Omental fat pad (tissue), 4 donors: ENCODE data around the gene SH2D4B. TPM values are rescaled to one million over a fixed set of nuclear protein-coding genes. Genes with fewer than 3 reads are reported as not detected.

Source experiments
- ATAC-seq: fragments of 150-250 bp; one replicate; pipeline ENCODE4 v1.9.1; 2016; ENCODE audit warnings: mild to moderate bottlenecking, moderate library complexity; ENCODE audit not compliant: low FRiP score
- DNase-seq: peaks from one replicate; pipeline ENCODE4 v3.0.0-alpha.2; 2019; ENCODE audit warnings: low spot score
- total RNA-seq, 4 donors: library from RNA; depleted of rRNA; stranded (reverse); fragments of >200 nt; gene quantifications; one replicate each; pipeline ENCODE4 v1.1.0, GENCODE V29; 2016
- TF ChIP-seq, protein P1 (sequence below), 3 donors: fragments of 450-650 bp; IDR thresholded peaks; one replicate each; pipeline ENCODE4 v1.5.1; 2016 to 2017; ENCODE audit warnings: antibody characterized with exemption in 3 of 3, mild to moderate bottlenecking in 3 of 3, moderate library complexity in 2 of 3

SH2D4B gene
- total RNA-seq, 4 donors from 2014 or later: 0.13 TPM; not detected in 3

DNA sequence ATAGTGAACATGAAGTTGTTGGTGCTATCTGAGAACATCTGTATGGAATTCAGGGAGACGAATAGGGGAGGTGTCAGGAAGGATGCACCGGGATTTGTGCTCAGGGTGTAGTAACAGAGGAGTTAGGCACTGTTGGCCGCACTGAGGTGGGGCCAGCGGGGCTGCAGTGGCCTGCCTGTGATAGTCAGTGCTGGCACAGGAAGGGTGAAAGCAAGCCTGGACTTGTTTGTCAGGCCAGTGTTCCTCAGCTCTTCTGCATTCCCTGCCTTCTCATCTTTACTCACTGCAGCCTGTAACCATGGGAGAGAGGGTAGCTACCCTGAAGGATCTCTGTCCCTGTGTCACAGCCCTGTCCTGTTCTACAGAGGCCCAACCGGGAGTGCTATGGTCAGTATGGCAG is 81.3 kb downstream of the SH2D4B start:
- TF ChIP-seq, protein P1, sequence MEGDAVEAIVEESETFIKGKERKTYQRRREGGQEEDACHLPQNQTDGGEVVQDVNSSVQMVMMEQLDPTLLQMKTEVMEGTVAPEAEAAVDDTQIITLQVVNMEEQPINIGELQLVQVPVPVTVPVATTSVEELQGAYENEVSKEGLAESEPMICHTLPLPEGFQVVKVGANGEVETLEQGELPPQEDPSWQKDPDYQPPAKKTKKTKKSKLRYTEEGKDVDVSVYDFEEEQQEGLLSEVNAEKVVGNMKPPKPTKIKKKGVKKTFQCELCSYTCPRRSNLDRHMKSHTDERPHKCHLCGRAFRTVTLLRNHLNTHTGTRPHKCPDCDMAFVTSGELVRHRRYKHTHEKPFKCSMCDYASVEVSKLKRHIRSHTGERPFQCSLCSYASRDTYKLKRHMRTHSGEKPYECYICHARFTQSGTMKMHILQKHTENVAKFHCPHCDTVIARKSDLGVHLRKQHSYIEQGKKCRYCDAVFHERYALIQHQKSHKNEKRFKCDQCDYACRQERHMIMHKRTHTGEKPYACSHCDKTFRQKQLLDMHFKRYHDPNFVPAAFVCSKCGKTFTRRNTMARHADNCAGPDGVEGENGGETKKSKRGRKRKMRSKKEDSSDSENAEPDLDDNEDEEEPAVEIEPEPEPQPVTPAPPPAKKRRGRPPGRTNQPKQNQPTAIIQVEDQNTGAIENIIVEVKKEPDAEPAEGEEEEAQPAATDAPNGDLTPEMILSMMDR (IDR thresholded peaks at IDR 0.05): no peak
- DNase-seq: no peak
- ATAC-seq: no peak

DNA sequence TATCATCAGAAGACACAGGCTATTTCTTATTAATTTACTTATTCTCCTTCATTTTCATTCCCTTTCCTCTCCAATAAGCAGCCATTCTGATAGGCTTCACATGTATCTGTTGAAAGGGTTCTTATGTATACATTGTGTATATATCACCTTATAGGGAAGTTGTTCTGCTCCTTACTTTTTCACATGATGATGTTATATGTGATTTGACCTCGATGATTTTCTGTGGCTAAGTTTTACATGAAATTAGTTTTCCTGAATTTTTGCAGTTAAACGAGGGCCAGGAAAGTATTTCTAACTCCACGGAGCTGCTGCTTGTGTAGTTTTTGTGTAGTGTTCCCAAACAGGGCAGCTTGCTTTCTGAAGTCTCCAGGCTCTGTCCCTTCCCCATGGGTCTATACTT is 84.5 kb downstream of the SH2D4B start:
- DNase-seq: no peak
- TF ChIP-seq, protein P1 (IDR thresholded peaks at IDR 0.05): no peak
- ATAC-seq: no peak

DNA sequence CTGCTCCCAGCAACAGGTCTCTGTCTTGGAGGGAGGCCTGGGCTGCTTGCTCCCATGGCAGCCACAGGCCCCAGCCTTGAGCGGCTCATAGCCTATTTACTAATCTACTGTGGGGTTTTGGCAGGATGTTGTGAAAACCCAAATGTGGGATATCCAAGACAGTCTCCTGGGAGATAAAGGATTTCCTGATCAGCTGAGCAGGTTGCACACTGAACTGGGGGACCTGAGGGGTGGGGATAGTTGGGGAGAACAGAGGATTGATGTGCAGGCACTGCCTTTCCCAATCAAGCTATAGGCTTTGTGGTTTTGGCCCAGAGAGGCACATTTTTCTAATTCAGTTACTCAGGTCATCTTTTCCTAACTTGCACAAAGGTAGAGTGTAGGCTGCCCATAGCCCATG is 92.6 kb downstream of the SH2D4B start:
- ATAC-seq: no peak
- DNase-seq: no peak
- TF ChIP-seq, protein P1 (IDR thresholded peaks at IDR 0.05): no peak

DNA sequence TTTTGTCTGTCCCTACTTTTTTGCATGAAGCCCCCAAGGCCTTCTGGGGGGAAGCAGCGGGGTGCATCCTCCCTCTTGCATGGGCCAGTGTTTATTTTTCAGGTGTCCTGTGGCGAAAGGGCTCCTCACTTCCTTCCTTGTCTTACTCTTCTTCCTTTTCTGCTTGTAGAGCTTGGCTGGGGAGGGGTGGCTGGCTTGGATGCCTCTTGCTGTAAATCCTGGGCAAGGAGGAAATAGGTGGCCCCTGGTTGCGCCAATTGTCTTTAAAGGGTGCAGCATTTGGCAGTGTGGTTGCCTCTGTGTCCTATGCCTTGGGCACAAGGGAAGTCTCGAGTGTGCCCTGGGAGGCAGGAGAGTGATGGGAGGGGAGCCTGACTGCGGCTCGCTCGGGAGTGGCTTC is 95.0 kb downstream of the SH2D4B start:
- DNase-seq: no peak
- ATAC-seq: no peak
- TF ChIP-seq, protein P1 (IDR thresholded peaks at IDR 0.05): no peak

DNA sequence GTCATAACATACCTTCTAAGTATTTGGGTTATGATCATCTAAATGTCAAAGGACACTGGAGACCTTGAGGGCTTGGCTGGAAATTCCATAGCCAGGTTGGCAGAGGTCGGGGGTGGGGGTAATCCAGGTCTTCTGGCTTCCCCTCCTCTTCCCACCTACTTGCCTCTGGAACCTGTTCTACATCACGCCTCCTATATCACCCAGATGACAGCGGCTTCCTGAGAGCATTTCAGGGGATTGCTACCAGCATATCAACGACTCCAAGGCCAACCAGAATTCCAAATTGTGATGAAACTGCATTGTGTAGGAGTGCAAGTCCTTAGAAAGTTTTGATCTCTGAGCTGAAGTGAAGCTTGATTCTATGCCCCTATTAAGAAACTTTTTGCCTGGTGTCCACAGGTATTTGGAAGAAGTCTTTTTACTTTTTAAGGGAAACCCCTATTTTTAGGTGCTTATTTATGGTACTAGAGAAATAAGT is 95.7 kb downstream of the SH2D4B start:
- ATAC-seq: no peak
- TF ChIP-seq, protein P1 (IDR thresholded peaks at IDR 0.05): no peak
- DNase-seq: no peak

DNA sequence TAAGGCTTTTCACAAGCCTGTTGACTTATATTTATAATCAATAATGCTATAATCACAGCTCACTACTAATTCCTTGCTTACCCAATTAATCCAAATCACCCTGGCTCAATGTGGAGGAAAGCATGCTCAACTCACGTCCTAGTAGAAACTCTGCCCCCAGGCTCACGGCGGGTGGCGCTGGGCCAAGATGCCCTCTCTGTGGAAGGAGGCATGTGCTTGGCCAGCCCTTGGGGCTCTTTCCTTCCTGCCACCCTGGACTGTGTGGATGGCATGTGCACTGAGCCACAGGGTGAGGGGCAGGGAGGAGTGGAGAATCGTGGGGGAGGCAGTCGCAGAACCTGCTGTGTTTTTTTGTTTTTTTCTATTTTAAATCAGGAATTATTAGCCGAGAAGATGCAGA is 96.2 kb downstream of the SH2D4B start:
- TF ChIP-seq, protein P1 (IDR thresholded peaks at IDR 0.05): no peak
- no peak for DNase-seq
- no peak for ATAC-seq

DNA sequence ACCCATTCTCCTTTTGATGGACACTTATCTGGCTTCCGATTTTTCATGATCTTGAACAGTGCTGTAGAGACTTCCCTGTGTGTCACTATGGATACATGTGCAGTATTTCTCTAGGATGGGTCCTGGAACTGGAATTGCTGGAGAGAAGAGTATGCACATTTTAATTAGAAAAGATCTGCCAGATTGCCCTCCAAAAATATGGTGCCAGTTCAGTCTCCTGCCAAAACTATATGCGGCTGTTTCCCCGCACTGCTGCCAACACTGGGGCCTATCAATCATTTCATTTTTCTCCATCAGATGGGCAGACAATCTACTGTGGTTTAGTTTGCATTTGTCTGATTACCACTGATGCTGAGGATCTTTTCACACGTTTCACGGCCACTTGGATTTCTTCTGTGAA is 105.0 kb downstream of the SH2D4B start:
- ATAC-seq (no peak), DNase-seq (no peak)
- TF ChIP-seq, protein P1 (IDR thresholded peaks at IDR 0.05): no peak
